ENCODE measurements around the gene GPRIN2.

GPRIN2 gene

GRCh38 chr10:46547541-46548497 is 8.6 kb downstream of the GPRIN2 start:
- DNase-seq, result no peak

- no peak for DNase-seq
Observed at GRCh38 chr10:46546591-46547540, 9.6 kb downstream of the GPRIN2 start.

GRCh38 chr10:46545861-46546590 is 10.4 kb downstream of the GPRIN2 start:
- DNase-seq, result no peak

- peak; percentile 35 for DNase-seq
Observed at GRCh38 chr10:46544989-46545791, 11.3 kb downstream of the GPRIN2 start.

GRCh38 chr10:46543466-46544377 is 12.7 kb downstream of the GPRIN2 start:
- no peak for DNase-seq

- DNase-seq, result no peak
Observed at GRCh38 chr10:46542567-46543465, 13.6 kb downstream of the GPRIN2 start.

- DNase-seq, result peak; percentile 24
Observed at GRCh38 chr10:46541735-46542566, 14.5 kb downstream of the GPRIN2 start.

GRCh38 chr10:46541017-46541661 is 15.3 kb downstream of the GPRIN2 start:
- peak; percentile 62 for DNase-seq

GRCh38 chr10:46540412-46541016 is 15.9 kb downstream of the GPRIN2 start:
- no peak for DNase-seq

GRCh38 chr10:46539596-46540411 is 16.7 kb downstream of the GPRIN2 start:
- no peak for DNase-seq

GRCh38 chr10:46538717-46539426 is 17.6 kb downstream of the GPRIN2 start:
- DNase-seq, result no peak

GRCh38 chr10:46538155-46538554 is 18.3 kb downstream of the GPRIN2 start:
- no peak for DNase-seq

GRCh38 chr10:46537309-46537708 is 19.1 kb downstream of the GPRIN2 start:
- no peak for DNase-seq

GRCh38 chr10:46536781-46537180 is 19.7 kb downstream of the GPRIN2 start:
- DNase-seq, result no peak

- DNase-seq, result no peak
Observed at GRCh38 chr10:46536171-46536570, 20.3 kb downstream of the GPRIN2 start.

All from NCI-H82 (cell line).